HepG2 (cell line): ENCODE results near the gene HP1BP3. TPM values are rescaled to one million over a fixed set of nuclear protein-coding genes. Genes with fewer than 3 reads are reported as not detected.

Experiments used
- HDAC6 ChIP-seq: fragments of 200-600 bp; sonication (generic); IDR thresholded peaks from 2 replicates; pipeline ENCODE4 v1.7.0; 2017; ENCODE audit warnings: mild to moderate bottlenecking, antibody characterized with exemption, low read length, low read depth
- HOXA5 ChIP-seq: sonication (generic); formaldehyde crosslinking; IDR thresholded peaks from 2 replicates; pipeline ENCODE4 v1.4.0; 2020; ENCODE audit warnings: missing genetic modification reagents
- JUNB ChIP-seq: sonication (generic); formaldehyde crosslinking; IDR thresholded peaks from 2 replicates; pipeline ENCODE4 v1.8.0; 2022; ENCODE audit warnings: missing genetic modification reagents, mild to moderate bottlenecking, borderline replicate concordance
- MIER3 ChIP-seq: IDR thresholded peaks from 2 replicates; pipeline ENCODE4 v1.6.1; 2016; ENCODE audit warnings: missing compliant biosample characterization, borderline replicate concordance
- NR1H2 ChIP-seq: sonication (generic); formaldehyde crosslinking; IDR thresholded peaks from 2 replicates; pipeline ENCODE4 v1.8.1; 2022; ENCODE audit warnings: low read depth, missing genetic modification reagents, borderline replicate concordance
- PRDM10 ChIP-seq: sonication (generic); formaldehyde crosslinking; IDR thresholded peaks from 2 replicates; pipeline ENCODE4 v1.4.0; 2020; ENCODE audit warnings: low read depth, missing genetic modification reagents
- RAD51 ChIP-seq: fragments of 450-650 bp; IDR thresholded peaks from 2 replicates; pipeline ENCODE4 v1.6.1; 2016; ENCODE audit warnings: borderline replicate concordance
- RARA ChIP-seq: IDR thresholded peaks from 2 replicates; pipeline ENCODE4 v1.6.1; 2016; ENCODE audit warnings: missing genetic modification reagents, missing compliant biosample characterization
- SIN3B ChIP-seq: fragments of 150-350 bp; IDR thresholded peaks from 2 replicates; pipeline ENCODE4 v1.6.1; 2014; ENCODE audit warnings: low read length
- SIX1 ChIP-seq: sonication (generic); formaldehyde crosslinking; IDR thresholded peaks from 2 replicates; pipeline ENCODE4 v1.4.0; 2020; ENCODE audit warnings: missing genetic modification reagents, borderline replicate concordance
- ZBTB33 ChIP-seq: sonication (generic); formaldehyde crosslinking; IDR thresholded peaks from 2 replicates; pipeline ENCODE4 v1.4.0; 2020; ENCODE audit warnings: missing genetic modification reagents
- ZBTB49 ChIP-seq: sonication (generic); formaldehyde crosslinking; IDR thresholded peaks from 2 replicates; pipeline ENCODE4 v1.4.0; 2020; ENCODE audit warnings: missing genetic modification reagents, borderline replicate concordance
- ZNF414 ChIP-seq: sonication (generic); formaldehyde crosslinking; IDR thresholded peaks from 2 replicates; pipeline ENCODE4 v1.5.0; 2020; ENCODE audit warnings: missing genetic modification reagents
- ZNF713 ChIP-seq: sonication (generic); formaldehyde crosslinking; IDR thresholded peaks from 2 replicates; pipeline ENCODE4 v1.4.0; 2020; ENCODE audit warnings: mild to moderate bottlenecking, missing genetic modification reagents
- polyA plus RNA-seq, 8 experiments: library from polyadenylated mRNA; depleted of rRNA in 3 of 8; stranded (reverse) in 7 of 8; unstranded in 1 of 8; fragments of >200 nt; fragmentation: Illumina TruSeq in 4 of 8; extraction: Trizol in 4 of 8; gene quantifications; 2 replicates each; pipeline versions ENCODE4 v1.2.1 to v1.2.3, GENCODE V29; 2011 to 2016; ENCODE audit warnings: low read depth in 4 of 8, missing spikeins in 1 of 8, mixed read lengths in 1 of 8; ENCODE audit not compliant: insufficient read depth in 1 of 8
- total RNA-seq, 5 experiments: library from RNA; depleted of rRNA; stranded (reverse); fragments of >200 nt; fragmentation: Illumina TruSeq; extraction: Trizol; gene quantifications; 2 replicates each; pipeline ENCODE4 v1.2.3, GENCODE V29; 2016; ENCODE audit warnings: low read depth in 1 of 5

HP1BP3 gene
- total and polyA plus RNA-seq, 2 of the 13 experiments (the other 11 are each of a cell fraction or from before 2014, with no cell fraction given) = 98.5 to 137 TPM

DNA sequence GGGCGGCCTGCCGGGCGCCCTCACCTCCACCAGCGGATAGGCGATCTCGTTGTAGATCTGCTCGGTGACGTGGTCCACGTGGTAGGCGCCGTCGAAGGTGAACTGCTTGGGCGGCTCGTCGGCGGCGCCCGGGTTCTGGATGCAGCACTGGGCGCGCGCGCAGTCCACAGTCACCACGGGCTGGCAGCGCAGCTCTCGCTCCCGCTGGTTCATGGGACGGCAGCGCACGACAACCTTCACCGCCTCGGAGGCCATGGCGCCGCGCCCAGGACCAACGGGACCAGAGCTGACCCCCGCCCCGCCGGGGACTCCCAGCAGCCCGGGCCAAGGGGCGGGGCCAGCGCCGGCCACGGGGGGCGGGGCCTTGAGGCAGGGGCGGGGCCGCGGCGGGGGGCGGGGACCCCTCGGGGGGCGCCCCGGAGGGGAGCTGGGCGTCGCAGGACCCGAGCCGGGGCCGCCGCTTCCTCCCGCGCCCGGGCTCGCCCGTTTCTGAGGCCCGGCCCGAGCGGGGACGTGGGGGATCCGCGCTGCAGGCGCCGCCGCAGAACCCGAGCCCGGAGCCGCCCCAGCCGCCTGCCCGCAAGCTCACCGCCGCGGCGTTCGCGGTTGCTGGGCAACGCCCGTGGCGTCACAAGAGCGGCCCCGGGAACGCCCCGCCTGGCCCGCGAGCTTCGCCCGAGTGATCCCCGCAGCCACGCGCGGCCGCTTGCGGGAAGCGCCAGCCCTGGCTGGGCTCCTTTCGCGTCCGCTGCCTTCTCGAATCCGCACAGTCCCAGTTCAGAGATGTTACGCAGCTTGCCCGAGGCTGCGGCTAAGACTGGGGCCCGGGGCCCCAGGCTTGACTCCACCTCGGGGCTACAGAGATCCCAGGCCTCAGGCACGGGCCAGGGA is 69.4 kb downstream of the HP1BP3 start, which contains the start of gene KIF17 (continued):
- no peak for TF ChIP-seq ZNF414 (CRISPR knock-in tag)
- no peak for TF ChIP-seq SIX1 (CRISPR knock-in tag)
- TF ChIP-seq SIN3B = no peak
- no peak for TF ChIP-seq HOXA5 (CRISPR knock-in tag)
- TF ChIP-seq MIER3 = no peak
- TF ChIP-seq NR1H2 (CRISPR knock-in tag) = no peak
- TF ChIP-seq RARA (CRISPR knock-in tag) = no peak
- TF ChIP-seq RAD51 = no peak
- no peak for TF ChIP-seq ZBTB49 (CRISPR knock-in tag)
- no peak for TF ChIP-seq JUNB
- TF ChIP-seq PRDM10 (CRISPR knock-in tag) = no peak
- TF ChIP-seq ZBTB33 (CRISPR knock-in tag) = no peak
- TF ChIP-seq ZNF713 (CRISPR knock-in tag) = no peak
- no peak for TF ChIP-seq HDAC6
- TF ChIP-seq, all 625 proteins: peak for 14
